Panc1 (cell line): ENCODE measurements around the gene PFN3. TPM values are rescaled to one million over a fixed set of nuclear protein-coding genes. Genes with fewer than 3 reads are reported as not detected.

ENCODE experiments used
- ATAC-seq: fragments of 200-7000 bp; cut with Tn5 transposase; 2 replicates; pipeline ENCODE4 v1.9.1; 2020; ENCODE audit warnings: mild to moderate bottlenecking, moderate library complexity
- BruUV-seq: library from RNA; stranded (reverse); fragments of 400-500 nt; replicated peaks from 2 replicates; lab custom pipeline; 2021; lab: Mats Ljungman, UMichigan
- CTCF ChIA-PET: fragments of 300-600 bp; sonication (Branson Sonifier 250); formaldehyde crosslinking; loops from one replicate; lab custom pipeline; 2022; ENCODE audit warnings: antibody characterized with exemption; lab: Charles Lee
- POLR2A ChIA-PET: fragments of 300-600 bp; sonication (Branson Sonifier 250); formaldehyde crosslinking; loops from one replicate; lab custom pipeline; 2022; ENCODE audit warnings: antibody characterized with exemption; lab: Charles Lee
- DNase-seq: peaks from one replicate; pipeline ENCODE4 v3.0.0-alpha.2; 2010; ENCODE audit warnings: low read depth, low spot score
- H3K27ac ChIP-seq: 2 replicates; pipeline ENCODE4 v1.5.1; 2011; ENCODE audit warnings: mild to moderate bottlenecking, low read length, inconsistent platforms
- H3K27me3 ChIP-seq: fragments of 200-500 bp; sonication (Bioruptor generic); 2 replicates; pipeline ENCODE4 v1.6.0; 2014; ENCODE audit warnings: low read length, inconsistent platforms; ENCODE audit not compliant: control insufficient read depth, insufficient read depth
- H3K36me3 ChIP-seq: fragments of 200-500 bp; sonication (Bioruptor generic); 2 replicates; pipeline ENCODE4 v1.5.1; 2014; ENCODE audit warnings: inconsistent platforms, mild to moderate bottlenecking, low read length, moderate library complexity; ENCODE audit not compliant: control insufficient read depth, insufficient read depth
- H3K4me1 ChIP-seq: 2 replicates; pipeline ENCODE4 v1.5.1; 2011; ENCODE audit warnings: inconsistent platforms, mild to moderate bottlenecking, low read length, moderate library complexity; ENCODE audit not compliant: control insufficient read depth, insufficient read depth
- H3K4me3 ChIP-seq, 2 experiments: 2 replicates each; pipeline ENCODE4 v1.5.1; 2011 to 2012; ENCODE audit warnings: low read depth in 2 of 2, low read length in 2 of 2, mild to moderate bottlenecking in 2 of 2, inconsistent platforms in 1 of 2, moderate library complexity in 1 of 2
- H3K9me3 ChIP-seq: fragments of 200-500 bp; sonication (Bioruptor generic); 2 replicates; pipeline ENCODE4 v1.5.1; 2014; ENCODE audit warnings: low read depth, mild to moderate bottlenecking, inconsistent platforms, low read length, moderate library complexity; ENCODE audit not compliant: control insufficient read depth, insufficient read depth
- CTCF ChIP-seq: fragments of 450-650 bp; IDR thresholded peaks from 2 replicates; pipeline ENCODE4 v1.5.1; 2017; ENCODE audit warnings: mild to moderate bottlenecking
- POLR2AphosphoS5 ChIP-seq: IDR thresholded peaks from 2 replicates; pipeline ENCODE4 v1.6.1; 2012; ENCODE audit warnings: mild to moderate bottlenecking, low read depth, low read length, moderate library complexity
- REST ChIP-seq, 2 experiments: IDR thresholded peaks; 2 replicates each; pipeline ENCODE4 v1.6.1; 2011 to 2012; ENCODE audit warnings: low read depth in 2 of 2, control low read depth in 1 of 2, low read length in 1 of 2, mild to moderate bottlenecking in 1 of 2, moderate library complexity in 1 of 2; ENCODE audit not compliant: insufficient read depth in 1 of 2
- SIN3A ChIP-seq: IDR thresholded peaks from 2 replicates; pipeline ENCODE4 v1.6.1; 2012; ENCODE audit warnings: low read depth, mild to moderate bottlenecking, low read length, moderate library complexity, borderline replicate concordance; ENCODE audit not compliant: insufficient read depth
- TCF7L2 ChIP-seq: IDR thresholded peaks from 2 replicates; pipeline ENCODE4 v1.6.1; 2011; ENCODE audit warnings: mild to moderate bottlenecking, low read depth, low read length, inconsistent platforms
- in situ Hi-C: cut with HindIII; loops from 2 replicates; pipeline ENCODE4 v1.10.0; 2016; ENCODE audit warnings: low sequenced_read_pairs, low pct_unique_long_range_greater_than_20kb
- intact Hi-C: fragments of 100-400 bp; cut with micrococcal nuclease; formaldehyde crosslinking; loops from one replicate; pipeline ENCODE4 v1.10.0; 2022; ENCODE audit not compliant: unreplicated experiment
- total RNA-seq: library from RNA; stranded (reverse); gene quantifications from one replicate; pipeline ENCODE4 v1.2.1, GENCODE V29; 2021; ENCODE audit not compliant: unreplicated experiment

The PFN3 gene
- total RNA-seq, 1 experiment from 2014 or later, result not detected

GRCh38 chr5:177388521-177389052, 11.9 kb downstream of the PFN3 start:
- Histone ChIP-seq H3K27ac (no peak overlapping the region), H3K36me3 (no peaks in the 10 kb centered on the region), H3K4me3 (no peak overlapping the region), H3K27me3 (no peaks in the 10 kb centered on the region), H3K4me1 (peaks cover 3% of the 10 kb centered on the region; the same call in 1 of the 2 replicates), H3K9me3 (no peaks in the 10 kb centered on the region)
- in situ Hi-C loops (no loop called here), intact Hi-C loops (no loop called here)
- no peak for TF ChIP-seq TCF7L2
- no peak for TF ChIP-seq SIN3A
- TF ChIP-seq POLR2AphosphoS5, result no peak
- TF ChIP-seq REST (IDR thresholded peaks at IDR 0.05; ENCODE audit: insufficient read depth in 1 of 2, low read depth in 2 of 2, low read length in 1 of 2), result no peak
- no peak for TF ChIP-seq CTCF
- BruUV-seq, result no TSS peak
- POLR2A ChIA-PET, result no interaction called here
- CTCF ChIA-PET, result interaction anchor here (1.8 to 2.3 kb wide), 2 partner anchors 18 to 66 kb away, joined by 6 to 10 read pairs; no protein-coding TSS in a partner anchor
- ATAC-seq, result no peak
- DNase-seq, result no peak

- H3K27me3 ChIP-seq, result no peaks in the 10 kb centered on the region
- H3K4me3 ChIP-seq, result no peak overlapping the region
- DNase-seq (no peak), ATAC-seq (no peak)
- in situ Hi-C loops (no loop called here), intact Hi-C loops (no loop called here)
- no peak for TF ChIP-seq TCF7L2
- no peak for TF ChIP-seq REST (IDR thresholded peaks at IDR 0.05; ENCODE audit: insufficient read depth in 1 of 2, low read depth in 2 of 2, low read length in 1 of 2)
- no peak for TF ChIP-seq POLR2AphosphoS5
- TF ChIP-seq CTCF, result no peak
- TF ChIP-seq SIN3A, result no peak
- no peak overlapping the region for H3K27ac ChIP-seq
- CTCF ChIA-PET, result interaction anchor here (0.7 kb wide), 1 partner anchor 16 kb away, joined by 3 read pairs; no protein-coding TSS in a partner anchor
- no TSS peak for BruUV-seq
- no peaks in the 10 kb centered on the region for H3K36me3 ChIP-seq
- peaks cover 3% of the 10 kb centered on the region; the same call in 1 of the 2 replicates for H3K4me1 ChIP-seq
- POLR2A ChIA-PET, result no interaction called here
- no peaks in the 10 kb centered on the region for H3K9me3 ChIP-seq
These were observed 13.1 kb downstream of the PFN3 start for GRCh38 chr5:177387405-177387804.
